Measurements from ENCODE around the gene RPL37A. TPM values are rescaled to one million over a fixed set of nuclear protein-coding genes. Genes with fewer than 3 reads are reported as not detected.
A peak's percentile ranks its signal among the peaks of the same experiment; 100 is the strongest.
"Not testable (repeated sequence)": the region's sequence is repeated elsewhere in the genome, so short reads cannot be mapped to it uniquely, and the experiment has no call there.

RPL37A gene
- total RNA-seq, 1 experiment from 2014 or later = 1,506 TPM

GRCh38 chr2:216517447-216518225, 19.0 kb downstream of the RPL37A start:
- DNase-seq (ENCODE audit: low spot score) = no peak

- DNase-seq (ENCODE audit: low spot score) = not testable (repeated sequence)
Observed at GRCh38 chr2:216518566-216519119, 20.0 kb downstream of the RPL37A start.

GRCh38 chr2:216519154-216519762, 20.6 kb downstream of the RPL37A start:
- peak; percentile 76 for DNase-seq (ENCODE audit: low spot score)

- DNase-seq (ENCODE audit: low spot score) = no peak
Observed at GRCh38 chr2:216520112-216520511, 21.5 kb downstream of the RPL37A start.

DNA sequence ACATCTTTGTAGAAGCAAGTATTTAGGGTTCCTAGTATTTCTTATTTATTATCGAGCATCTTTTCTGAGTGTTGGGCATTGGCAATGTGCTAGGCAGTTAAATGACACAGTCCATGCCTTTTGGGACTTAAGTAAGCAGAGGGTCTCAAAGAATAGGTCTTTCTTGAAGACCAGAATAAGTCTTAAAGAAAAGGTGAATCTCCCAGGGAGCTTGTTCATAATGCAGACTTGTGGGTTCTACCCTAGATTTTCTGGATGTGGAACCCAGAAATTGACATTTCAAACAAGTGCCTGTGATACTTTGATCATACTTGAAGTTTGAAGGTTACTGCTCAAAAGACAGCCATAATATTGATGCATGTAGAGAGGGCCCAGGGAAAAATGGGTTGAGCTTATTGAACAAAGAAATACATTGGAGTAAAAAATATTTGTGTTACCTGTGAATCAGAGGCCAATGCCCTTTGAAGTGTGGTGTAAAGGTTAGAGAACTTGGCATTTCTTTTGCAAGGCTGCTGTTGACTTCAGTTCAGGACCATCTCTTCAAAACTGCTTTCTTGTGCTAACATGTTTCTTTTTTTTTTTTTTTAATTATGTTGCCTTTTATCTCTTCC, 24.4 kb downstream of the RPL37A start:
- DNase-seq (ENCODE audit: low spot score) = no peak

- no peak for DNase-seq (ENCODE audit: low spot score)
Observed at GRCh38 chr2:216525972-216526371, 27.3 kb downstream of the RPL37A start.

- no peak for DNase-seq (ENCODE audit: low spot score)
Observed at GRCh38 chr2:216526939-216527338, 28.3 kb downstream of the RPL37A start.

- no peak for DNase-seq (ENCODE audit: low spot score)
Observed at GRCh38 chr2:216527600-216527999, 29.0 kb downstream of the RPL37A start.

GRCh38 chr2:216532562-216532961, 33.9 kb downstream of the RPL37A start:
- DNase-seq (ENCODE audit: low spot score) = no peak

GRCh38 chr2:216533609-216534008, 35.0 kb downstream of the RPL37A start:
- DNase-seq (ENCODE audit: low spot score) = no peak

- DNase-seq (ENCODE audit: low spot score) = no peak
Observed at GRCh38 chr2:216534809-216535208, 36.2 kb downstream of the RPL37A start.

DNA sequence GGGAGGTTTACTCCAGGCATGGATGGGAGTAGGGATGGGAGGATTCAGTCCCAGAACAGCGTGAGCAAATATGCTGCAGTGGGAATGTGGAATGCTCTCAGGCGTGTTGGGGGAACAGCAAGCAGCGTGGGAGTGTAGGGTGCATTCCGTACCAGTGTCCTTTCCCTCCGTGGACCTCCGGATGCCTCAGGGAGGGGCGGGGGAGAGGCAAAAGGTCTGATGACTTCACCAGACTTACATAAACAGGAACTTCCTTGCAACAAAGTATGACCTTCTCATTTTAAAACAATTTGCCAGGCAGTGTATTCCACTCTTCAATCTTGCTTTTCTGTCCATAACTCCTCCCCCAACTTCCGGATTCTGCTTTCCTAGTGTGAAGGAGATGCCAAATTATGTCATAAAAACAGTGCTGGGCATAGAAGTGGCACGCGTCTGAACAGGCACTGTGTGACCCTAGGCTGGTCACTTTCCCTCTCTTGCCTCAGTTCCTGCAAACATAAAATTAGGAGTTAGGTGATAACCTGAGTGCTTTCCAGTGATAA, 36.9 kb downstream of the RPL37A start:
- peak; percentile 87 for DNase-seq (ENCODE audit: low spot score)

DNA sequence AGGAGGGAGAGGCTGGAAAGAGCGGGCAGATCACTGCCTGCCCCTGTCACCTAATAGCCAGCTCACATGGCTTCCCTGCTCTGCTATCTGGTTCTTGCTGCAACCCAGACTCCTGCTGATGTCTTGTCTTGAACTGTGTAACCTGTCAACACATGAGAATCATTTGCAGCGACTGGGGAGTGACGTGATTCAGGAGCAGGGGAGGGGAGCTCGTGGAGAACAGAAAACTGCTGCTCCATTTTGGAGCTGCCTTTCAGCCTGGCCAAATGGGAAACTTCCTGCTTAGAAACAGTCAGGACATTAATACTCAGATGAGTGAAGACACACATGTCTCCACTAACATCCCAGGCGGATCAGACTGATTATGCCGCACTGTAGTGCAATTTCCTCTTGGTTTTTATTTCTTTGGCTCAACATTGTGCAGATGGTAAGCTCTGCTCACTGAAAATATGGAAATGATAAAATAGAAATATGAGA, 38.1 kb downstream of the RPL37A start:
- DNase-seq (ENCODE audit: low spot score) = no peak

GRCh38 chr2:216537366-216537765, 38.7 kb downstream of the RPL37A start:
- no peak for DNase-seq (ENCODE audit: low spot score)

- no peak for DNase-seq (ENCODE audit: low spot score)
Observed at GRCh38 chr2:216538538-216538937, 39.9 kb downstream of the RPL37A start.

DNA sequence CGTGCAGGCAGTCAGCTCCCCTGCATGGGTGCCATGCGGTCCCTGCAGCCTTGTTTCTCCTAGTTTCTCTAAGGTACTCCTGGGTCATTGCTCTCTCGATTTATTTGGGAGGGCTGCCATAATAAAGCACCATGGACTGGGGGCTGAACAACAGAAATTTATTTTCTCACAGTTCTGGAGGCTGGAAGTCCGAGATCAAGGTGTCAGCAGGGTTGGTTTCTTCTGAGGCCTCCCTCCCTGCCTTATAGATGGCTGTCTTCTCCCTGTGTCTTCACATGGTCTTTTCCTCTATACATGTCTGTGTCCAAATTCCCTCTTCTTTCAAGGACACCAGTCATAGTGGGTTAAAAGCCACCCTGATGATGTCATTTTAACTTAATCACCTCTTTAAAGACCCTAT, 40.5 kb downstream of the RPL37A start:
- DNase-seq (ENCODE audit: low spot score) = no peak

- peak; percentile 34 for DNase-seq (ENCODE audit: low spot score)
Observed at GRCh38 chr2:216539791-216540241, 41.2 kb downstream of the RPL37A start.

- DNase-seq (ENCODE audit: low spot score) = no peak
Observed at GRCh38 chr2:216540920-216541319, 42.3 kb downstream of the RPL37A start.

- no peak for DNase-seq (ENCODE audit: low spot score)
Observed at GRCh38 chr2:216541505-216541904, 42.9 kb downstream of the RPL37A start.

DNA sequence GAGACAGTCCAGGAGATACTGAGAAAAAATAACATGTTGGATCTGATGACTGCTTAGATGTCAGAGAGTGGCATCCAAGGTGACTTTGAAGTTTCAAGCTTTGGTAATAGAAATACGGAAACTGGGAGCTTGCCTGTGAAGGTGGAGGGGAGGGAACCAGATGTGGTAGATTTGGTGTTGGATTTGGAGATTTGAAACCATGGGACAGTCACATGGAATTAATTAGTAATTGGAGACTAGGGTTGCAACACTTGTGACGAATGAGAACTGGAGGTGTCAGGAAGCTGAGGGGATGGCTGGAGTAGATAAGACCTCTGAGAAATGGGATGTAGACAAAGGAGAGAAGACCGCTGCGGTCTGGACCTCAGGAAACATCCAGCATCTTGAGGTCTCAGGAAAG, 46.7 kb downstream of the RPL37A start:
- no peak for DNase-seq (ENCODE audit: low spot score)

GRCh38 chr2:216546241-216546640, 47.6 kb downstream of the RPL37A start:
- DNase-seq (ENCODE audit: low spot score) = no peak
